AG08395 (cell line): ENCODE results near the gene CCDC191.
A peak's percentile ranks its signal among the peaks of the same experiment; 100 is the strongest.

Source experiments
- DNase-seq: peaks from one replicate; pipeline ENCODE4 v3.0.0; 2012; ENCODE audit warnings: mixed read lengths, low spot score

CCDC191 gene

GRCh38 chr3:114056130-114057010, at the start of gene CCDC191, which contains the start of gene QTRT2:
TSS of gene CCDC191 (minus strand) at chr3:114056526. CDS start at chr3:114056466, 60 bp downstream.
TSS of gene QTRT2 (plus strand) at chr3:114056737. CDS start at chr3:114065258, 8,521 bp downstream.
- peak; percentile 98 for DNase-seq

- DNase-seq, result no peak
Measured at GRCh38 chr3:114104414-114104813, 48.1 kb upstream of the CCDC191 start.

GRCh38 chr3:114103858-114104257, 47.5 kb upstream of the CCDC191 start:
- DNase-seq, result no peak

- no peak for DNase-seq
Measured at GRCh38 chr3:114103181-114103580, 46.9 kb upstream of the CCDC191 start.

GRCh38 chr3:114101101-114101500, 44.8 kb upstream of the CCDC191 start:
- no peak for DNase-seq

- no peak for DNase-seq
Measured at GRCh38 chr3:114095796-114096195, 39.5 kb upstream of the CCDC191 start.

- peak; percentile 81 for DNase-seq
Measured at GRCh38 chr3:114093596-114093995, 37.3 kb upstream of the CCDC191 start.

GRCh38 chr3:114093016-114093380, 36.7 kb upstream of the CCDC191 start:
- peak; percentile 31 for DNase-seq

- peak; percentile 20 for DNase-seq
Measured at GRCh38 chr3:114092151-114093015, 36.1 kb upstream of the CCDC191 start.

- DNase-seq, result no peak
Measured at GRCh38 chr3:114089675-114090074, 33.3 kb upstream of the CCDC191 start.

GRCh38 chr3:114086356-114086755, 30.0 kb upstream of the CCDC191 start:
- no peak for DNase-seq

- no peak for DNase-seq
Measured at GRCh38 chr3:114083112-114083511, 26.8 kb upstream of the CCDC191 start.

- DNase-seq, result peak; percentile 35
Measured at GRCh38 chr3:114081037-114081436, 24.7 kb upstream of the CCDC191 start.

GRCh38 chr3:114080201-114080600, 23.9 kb upstream of the CCDC191 start:
- no peak for DNase-seq

- no peak for DNase-seq
Measured at GRCh38 chr3:114079761-114080160, 23.4 kb upstream of the CCDC191 start.

- DNase-seq, result no peak
Measured at GRCh38 chr3:114078126-114078525, 21.8 kb upstream of the CCDC191 start.

- DNase-seq, result no peak
Measured at GRCh38 chr3:114076711-114077110, 20.4 kb upstream of the CCDC191 start.

- no peak for DNase-seq
Measured at GRCh38 chr3:114071786-114072185, 15.5 kb upstream of the CCDC191 start.

- DNase-seq, result no peak
Measured at GRCh38 chr3:114068336-114068735, 12.0 kb upstream of the CCDC191 start.

GRCh38 chr3:114067804-114068203, 11.5 kb upstream of the CCDC191 start:
- DNase-seq, result no peak

- no peak for DNase-seq
Measured at GRCh38 chr3:114060906-114061655, 4.8 kb upstream of the CCDC191 start.

- no peak for DNase-seq
Measured at GRCh38 chr3:114058646-114059045, 2.3 kb upstream of the CCDC191 start.
